Hepatocyte (in vitro differentiated cells): ENCODE data around the gene BDKRB1.

Experiments used
- CTCF ChIP-seq: fragments of 200-600 bp; sonication (generic); IDR thresholded peaks from 2 replicates; pipeline ENCODE4 v1.5.1; 2016; ENCODE audit warnings: antibody characterized with exemption, mild to moderate bottlenecking; ENCODE audit not compliant: poor library complexity
- EZH2 ChIP-seq: fragments of 200-600 bp; sonication (generic); IDR thresholded peaks from 2 replicates; pipeline ENCODE4 v1.6.1; 2016; ENCODE audit warnings: antibody characterized with exemption, mild to moderate bottlenecking, borderline replicate concordance
- EZH2phosphoT487 ChIP-seq: fragments of 200-600 bp; sonication (generic); IDR thresholded peaks from one replicate; pipeline ENCODE4 v1.6.1; 2018; ENCODE audit warnings: antibody characterized with exemption, mild to moderate bottlenecking, low read depth, moderate library complexity; ENCODE audit not compliant: unreplicated experiment, severe bottlenecking

GRCh38 chr14:96309896-96310330 lies 53.9 kb downstream of the BDKRB1 start:
- TF ChIP-seq CTCF = peak; percentile 17
- no peak for TF ChIP-seq EZH2
- TF ChIP-seq EZH2phosphoT487 = no peak
